Measurements from ENCODE around the gene TMEM106B. TPM values are rescaled to one million over a fixed set of nuclear protein-coding genes. Genes with fewer than 3 reads are reported as not detected.

Gene TMEM106B
- total RNA-seq, 1 experiment from 2014 or later, result 33.1 TPM

Other genes with a start within 250 kb of the TMEM106B start
- 13.7 TPM for gene VWDE, start 192.6 kb downstream of the TMEM106B start, total RNA-seq (2021; ENCODE audit: unreplicated experiment)

Data from HCT116 (cell line).